A549 (cell line): Measurements from ENCODE around the gene SMIM21. TPM values are rescaled to one million over a fixed set of nuclear protein-coding genes. Genes with fewer than 3 reads are reported as not detected.

Source experiments
- ATAC-seq, 2 experiments: fragments of 200-7000 bp in 1 of 2; fragments of >200 bp in 1 of 2; cut with Nextera tagmentation in 1 of 2; cut with Tn5 transposase in 1 of 2; 3 replicates each; pipeline versions ENCODE4 v1.8.0 to v1.9.1; 2018 to 2020; ENCODE audit warnings: mild to moderate bottlenecking in 1 of 2, moderate library complexity in 1 of 2
- CTCF ChIA-PET: fragments of 300-600 bp; sonication (Branson Sonifier 250); formaldehyde crosslinking; extraction: SDS; loops from one replicate; lab custom pipeline; 2021; ENCODE audit warnings: antibody characterized with exemption, inconsistent platforms; lab: Yijun Ruan, JAX
- POLR2A ChIA-PET: fragments of 350-600 bp; formaldehyde crosslinking; extraction: SDS; loops from one replicate; lab custom pipeline; 2021; ENCODE audit warnings: antibody characterized with exemption, inconsistent platforms; lab: Yijun Ruan, JAX
- DNase-seq, 2 experiments: peaks; one replicate each; pipeline versions ENCODE4 v3.0.0 to v3.0.0-alpha.2; 2011 to 2016; ENCODE audit warnings: low read depth in 1 of 2, low spot score in 1 of 2
- FAIRE-seq: peaks from 2 replicates; lab custom pipeline; 2011; peaks lifted over from hg19 to GRCh38; lab: Jason Lieb, UNC
- H3K27ac ChIP-seq, 2 experiments: fragments of >200 bp; sonication (Bioruptor Twin); formaldehyde crosslinking; 3 replicates each; pipeline ENCODE4 v1.5.1; 2016 to 2017
- H3K4me1 ChIP-seq: fragments of >200 bp; sonication (Bioruptor Twin); formaldehyde crosslinking; 3 replicates; pipeline ENCODE4 v1.6.1; 2016
- H3K4me2 ChIP-seq: fragments of >200 bp; sonication (Bioruptor Twin); formaldehyde crosslinking; 3 replicates; pipeline ENCODE4 v1.6.1; 2016
- H3K4me3 ChIP-seq: fragments of >200 bp; sonication (Bioruptor Twin); formaldehyde crosslinking; 3 replicates; pipeline ENCODE4 v1.5.1; 2016
- H3K9me3 ChIP-seq: fragments of >200 bp; sonication (Bioruptor Twin); formaldehyde crosslinking; 3 replicates; pipeline ENCODE4 v1.6.1; 2016
- EHF ChIP-seq: fragments of 250-450 bp; sonication (Bioruptor Pico); IDR thresholded peaks from 2 replicates; pipeline ENCODE4 v1.5.0; 2020; ENCODE audit warnings: mild to moderate bottlenecking
- FOSB ChIP-seq: fragments of 250-450 bp; sonication (Bioruptor Pico); IDR thresholded peaks from 2 replicates; pipeline ENCODE4 v1.5.0; 2020; ENCODE audit warnings: mild to moderate bottlenecking, moderate library complexity
- HOXA7 ChIP-seq: fragments of 250-450 bp; sonication (Bioruptor Pico); IDR thresholded peaks from 2 replicates; pipeline ENCODE4 v1.5.0; 2020; ENCODE audit warnings: mild to moderate bottlenecking, moderate library complexity
- JUN ChIP-seq, 2 experiments: fragments of >200 bp; sonication (Bioruptor Twin); formaldehyde crosslinking; IDR thresholded peaks; 2 replicates in 1 of 2; 3 replicates in 1 of 2; pipeline ENCODE4 v1.6.1; 2016 to 2017
- JUNB ChIP-seq: fragments of >200 bp; sonication (Bioruptor Twin); formaldehyde crosslinking; IDR thresholded peaks from 2 replicates; pipeline ENCODE4 v1.6.1; 2016
- KDM5A ChIP-seq: fragments of 200-600 bp; sonication (generic); IDR thresholded peaks from 2 replicates; pipeline ENCODE4 v1.6.1; 2016; ENCODE audit warnings: antibody characterized with exemption, mild to moderate bottlenecking
- MAFK ChIP-seq: fragments of 450-650 bp; IDR thresholded peaks from 2 replicates; pipeline ENCODE4 v1.6.1; 2014; ENCODE audit not compliant: partially characterized antibody
- NFE2L2 ChIP-seq: fragments of 150-350 bp; conservative IDR thresholded peaks from 2 replicates; pipeline ENCODE4 v1.6.1; 2014; ENCODE audit warnings: low read length
- POLR2A ChIP-seq: IDR thresholded peaks from 2 replicates; pipeline ENCODE4 v1.6.1; 2012; ENCODE audit warnings: mild to moderate bottlenecking, low read length
- POLR2AphosphoS2 ChIP-seq: conservative IDR thresholded peaks from 2 replicates; pipeline ENCODE4 v1.6.1; 2012; ENCODE audit warnings: low read length, improper control_type of control experiment, inconsistent platforms
- RARB ChIP-seq: fragments of 250-450 bp; sonication (Bioruptor Pico); IDR thresholded peaks from 2 replicates; pipeline ENCODE4 v1.8.0; 2021; ENCODE audit warnings: mild to moderate bottlenecking, moderate library complexity
- RCOR1 ChIP-seq: fragments of 150-350 bp; IDR thresholded peaks from 2 replicates; pipeline ENCODE4 v1.6.1; 2014; ENCODE audit warnings: antibody characterized with exemption, low read length, low read depth
- TP53 ChIP-seq: fragments of 250-450 bp; sonication (Bioruptor Pico); IDR thresholded peaks from 2 replicates; pipeline ENCODE4 v1.5.0; 2021; ENCODE audit warnings: mild to moderate bottlenecking, moderate library complexity
- WGBS: methylation state at CpG from one replicate; pipeline ENCODE4 v1.1.6; 2017; ENCODE audit errors: missing lambda C conversion rate; 5-methylcytosine and 5-hydroxymethylcytosine counted together
- polyA minus RNA-seq: library from RNA; depleted of rRNA, polyadenylated mRNA; stranded (reverse); fragments of >200 nt; gene quantifications from 2 replicates; pipeline ENCODE4 v1.2.3, GENCODE V29; 2011; rRNA and poly(A)+ RNA removed
- polyA plus RNA-seq, 4 experiments: library from polyadenylated mRNA; depleted of rRNA in 3 of 4; stranded (reverse); fragments of >200 nt; fragmentation: RNase III in 1 of 4; extraction: RNeasy Plus Mini Kit Qiagen cat#74134 plus additional on column Dnase treatment in 1 of 4; gene quantifications; 2 replicates in 3 of 4; 3 replicates in 1 of 4; pipeline ENCODE4 v1.2.3, GENCODE V29; 2011 to 2017
- TF ChIP-seq, protein P1 (sequence below): fragments of 250-450 bp; sonication (Bioruptor Pico); IDR thresholded peaks from 2 replicates; pipeline ENCODE4 v1.5.0; 2021; ENCODE audit warnings: mild to moderate bottlenecking, moderate library complexity, borderline replicate concordance
- TF ChIP-seq, protein P2 (sequence below): fragments of 450-650 bp; IDR thresholded peaks from 2 replicates; pipeline ENCODE4 v1.6.1; 2014; ENCODE audit warnings: antibody characterized with exemption
- TF ChIP-seq, protein P3 (sequence below): fragments of 200-600 bp; sonication (generic); IDR thresholded peaks from 2 replicates; pipeline ENCODE4 v1.6.1; 2016; ENCODE audit warnings: antibody characterized with exemption, mild to moderate bottlenecking, moderate library complexity
- TF ChIP-seq, protein P4 (sequence below): fragments of >200 bp; sonication (Bioruptor Twin); formaldehyde crosslinking; IDR thresholded peaks from 2 replicates; pipeline ENCODE4 v1.6.1; 2016
- TF ChIP-seq, protein P5 (sequence below): fragments of 150-350 bp; IDR thresholded peaks from 2 replicates; pipeline ENCODE4 v1.6.1; 2014; ENCODE audit warnings: low read depth, mild to moderate bottlenecking, low read length
- TF ChIP-seq, protein P6 (sequence below): fragments of >200 bp; sonication (Bioruptor Twin); formaldehyde crosslinking; IDR thresholded peaks from 3 replicates; pipeline ENCODE4 v1.5.1; 2016

The SMIM21 gene
- polyA plus RNA-seq (2011; rRNA removed) = not detected in 2 replicates
- polyA plus RNA-seq (2012; cell fraction: cytosol; rRNA removed) = not detected in 2 replicates
- polyA plus RNA-seq (2012; cell fraction: nucleus; rRNA removed) = not detected in 2 replicates
- not detected in 3 replicates for polyA plus RNA-seq (2017; fragmentation: RNase III; extraction: RNeasy Plus Mini Kit Qiagen cat#74134 plus additional on column Dnase treatment)
- not detected in 2 replicates for polyA minus RNA-seq

DNA sequence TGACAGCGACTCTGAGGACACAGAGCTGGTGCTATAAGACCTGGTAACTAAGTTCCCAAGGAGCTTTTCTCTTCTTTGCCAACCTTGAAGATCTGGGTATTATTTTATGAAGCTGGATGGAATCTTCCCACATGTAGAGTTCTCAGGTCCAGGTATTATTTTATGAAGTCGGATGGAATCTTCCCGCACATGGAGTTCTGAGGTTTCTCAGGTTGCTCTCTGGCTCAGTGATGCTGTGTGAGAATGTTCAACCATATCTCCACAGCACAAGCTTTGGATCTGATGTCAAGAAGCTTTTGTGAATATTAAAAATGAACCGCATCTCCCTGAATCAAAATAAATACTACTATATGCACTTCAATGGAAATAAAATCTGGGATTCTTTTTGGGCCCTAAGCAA is at the start of gene SMIM21:
Gene SMIM21, minus strand, starts transcription at position 101 of the 400 bp plus-strand sequence. CDS start 140 bp downstream, outside the sequence.
- no peak for ATAC-seq
- Histone ChIP-seq H3K4me3 (no peak within 1 kb of the TSS), H3K27ac (no peak within 1 kb of the TSS), H3K9me3 (no peaks in the 10 kb centered on the region), H3K4me2 (no peak within 1 kb of the TSS), H3K4me1 (no peaks in the 10 kb centered on the region)
- POLR2A ChIA-PET = no interaction called here
- 83% methylated on average over 3 of the region's 4 CpGs for WGBS
- CTCF ChIA-PET = no interaction called here
- FAIRE-seq = no peak
- TF ChIP-seq RCOR1 (no peak), HOXA7 (CRISPR knock-in tag) (no peak), POLR2AphosphoS2 (no peak), KDM5A (no peak), RARB (no peak), POLR2A (no peak), EHF (CRISPR knock-in tag) (no peak)
- TF ChIP-seq, protein P1, sequence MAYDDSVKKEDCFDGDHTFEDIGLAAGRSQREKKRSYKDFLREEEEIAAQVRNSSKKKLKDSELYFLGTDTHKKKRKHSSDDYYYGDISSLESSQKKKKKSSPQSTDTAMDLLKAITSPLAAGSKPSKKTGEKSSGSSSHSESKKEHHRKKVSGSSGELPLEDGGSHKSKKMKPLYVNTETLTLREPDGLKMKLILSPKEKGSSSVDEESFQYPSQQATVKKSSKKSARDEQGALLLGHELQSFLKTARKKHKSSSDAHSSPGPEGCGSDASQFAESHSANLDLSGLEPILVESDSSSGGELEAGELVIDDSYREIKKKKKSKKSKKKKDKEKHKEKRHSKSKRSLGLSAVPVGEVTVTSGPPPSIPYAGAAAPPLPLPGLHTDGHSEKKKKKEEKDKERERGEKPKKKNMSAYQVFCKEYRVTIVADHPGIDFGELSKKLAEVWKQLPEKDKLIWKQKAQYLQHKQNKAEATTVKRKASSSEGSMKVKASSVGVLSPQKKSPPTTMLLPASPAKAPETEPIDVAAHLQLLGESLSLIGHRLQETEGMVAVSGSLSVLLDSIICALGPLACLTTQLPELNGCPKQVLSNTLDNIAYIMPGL (CRISPR knock-in tag) = no peak
- TF ChIP-seq, protein P2, sequence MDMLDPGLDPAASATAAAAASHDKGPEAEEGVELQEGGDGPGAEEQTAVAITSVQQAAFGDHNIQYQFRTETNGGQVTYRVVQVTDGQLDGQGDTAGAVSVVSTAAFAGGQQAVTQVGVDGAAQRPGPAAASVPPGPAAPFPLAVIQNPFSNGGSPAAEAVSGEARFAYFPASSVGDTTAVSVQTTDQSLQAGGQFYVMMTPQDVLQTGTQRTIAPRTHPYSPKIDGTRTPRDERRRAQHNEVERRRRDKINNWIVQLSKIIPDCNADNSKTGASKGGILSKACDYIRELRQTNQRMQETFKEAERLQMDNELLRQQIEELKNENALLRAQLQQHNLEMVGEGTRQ = no peak
- TF ChIP-seq, protein P3, sequence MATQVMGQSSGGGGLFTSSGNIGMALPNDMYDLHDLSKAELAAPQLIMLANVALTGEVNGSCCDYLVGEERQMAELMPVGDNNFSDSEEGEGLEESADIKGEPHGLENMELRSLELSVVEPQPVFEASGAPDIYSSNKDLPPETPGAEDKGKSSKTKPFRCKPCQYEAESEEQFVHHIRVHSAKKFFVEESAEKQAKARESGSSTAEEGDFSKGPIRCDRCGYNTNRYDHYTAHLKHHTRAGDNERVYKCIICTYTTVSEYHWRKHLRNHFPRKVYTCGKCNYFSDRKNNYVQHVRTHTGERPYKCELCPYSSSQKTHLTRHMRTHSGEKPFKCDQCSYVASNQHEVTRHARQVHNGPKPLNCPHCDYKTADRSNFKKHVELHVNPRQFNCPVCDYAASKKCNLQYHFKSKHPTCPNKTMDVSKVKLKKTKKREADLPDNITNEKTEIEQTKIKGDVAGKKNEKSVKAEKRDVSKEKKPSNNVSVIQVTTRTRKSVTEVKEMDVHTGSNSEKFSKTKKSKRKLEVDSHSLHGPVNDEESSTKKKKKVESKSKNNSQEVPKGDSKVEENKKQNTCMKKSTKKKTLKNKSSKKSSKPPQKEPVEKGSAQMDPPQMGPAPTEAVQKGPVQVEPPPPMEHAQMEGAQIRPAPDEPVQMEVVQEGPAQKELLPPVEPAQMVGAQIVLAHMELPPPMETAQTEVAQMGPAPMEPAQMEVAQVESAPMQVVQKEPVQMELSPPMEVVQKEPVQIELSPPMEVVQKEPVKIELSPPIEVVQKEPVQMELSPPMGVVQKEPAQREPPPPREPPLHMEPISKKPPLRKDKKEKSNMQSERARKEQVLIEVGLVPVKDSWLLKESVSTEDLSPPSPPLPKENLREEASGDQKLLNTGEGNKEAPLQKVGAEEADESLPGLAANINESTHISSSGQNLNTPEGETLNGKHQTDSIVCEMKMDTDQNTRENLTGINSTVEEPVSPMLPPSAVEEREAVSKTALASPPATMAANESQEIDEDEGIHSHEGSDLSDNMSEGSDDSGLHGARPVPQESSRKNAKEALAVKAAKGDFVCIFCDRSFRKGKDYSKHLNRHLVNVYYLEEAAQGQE = no peak
- DNase-seq = no peak

DNA sequence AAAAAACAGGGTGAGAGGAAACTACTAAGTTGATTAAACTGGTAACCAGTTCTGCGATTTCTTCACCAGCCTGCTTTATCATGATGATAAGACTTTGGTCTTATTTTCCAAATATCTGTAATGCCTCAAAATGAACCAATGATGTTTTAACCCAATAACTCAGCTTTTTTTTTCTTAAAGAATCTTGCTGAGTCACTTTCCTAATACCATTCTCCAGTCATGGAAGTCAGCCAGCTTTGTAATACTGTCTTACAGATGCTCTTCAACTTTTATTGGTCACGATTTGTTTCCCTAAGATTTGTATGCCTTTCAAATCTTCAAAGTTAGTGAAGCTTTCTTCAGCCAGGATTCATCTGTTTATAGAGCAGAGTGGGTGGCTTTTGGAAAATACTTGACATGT is 47.7 kb upstream of the SMIM21 start:
- Histone ChIP-seq H3K27ac (peak overlapping the region; percentile 60 to 77), H3K4me1 (peaks cover 11% of the 10 kb centered on the region; the same call in 2 of the 3 replicates), H3K9me3 (peaks cover 9% of the 10 kb centered on the region; the same call in 2 of the 3 replicates), H3K4me3 (no peak overlapping the region), H3K4me2 (0 out of 3 replicates have a peak overlapping the region, but pooled peaks have one; percentile 17)
- CTCF ChIA-PET = no interaction called here
- no peak for FAIRE-seq
- peak in 1 of 2 experiments; percentile 45 for DNase-seq
- no peak for ATAC-seq
- 51% methylated on average over 2 of the region's 2 CpGs for WGBS
- POLR2A ChIA-PET = no interaction called here
- TF ChIP-seq, protein P4, sequence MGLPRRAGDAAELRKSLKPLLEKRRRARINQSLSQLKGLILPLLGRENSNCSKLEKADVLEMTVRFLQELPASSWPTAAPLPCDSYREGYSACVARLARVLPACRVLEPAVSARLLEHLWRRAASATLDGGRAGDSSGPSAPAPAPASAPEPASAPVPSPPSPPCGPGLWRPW = no peak
- TF ChIP-seq NFE2L2 = peak; percentile 59; the same call in 1 of the 2 replicates
- TF ChIP-seq JUNB = peak; percentile 33; the same call in 1 of the 2 replicates
- peak; percentile 85 for TF ChIP-seq MAFK
- TF ChIP-seq, all 56 proteins: peak for 3

DNA sequence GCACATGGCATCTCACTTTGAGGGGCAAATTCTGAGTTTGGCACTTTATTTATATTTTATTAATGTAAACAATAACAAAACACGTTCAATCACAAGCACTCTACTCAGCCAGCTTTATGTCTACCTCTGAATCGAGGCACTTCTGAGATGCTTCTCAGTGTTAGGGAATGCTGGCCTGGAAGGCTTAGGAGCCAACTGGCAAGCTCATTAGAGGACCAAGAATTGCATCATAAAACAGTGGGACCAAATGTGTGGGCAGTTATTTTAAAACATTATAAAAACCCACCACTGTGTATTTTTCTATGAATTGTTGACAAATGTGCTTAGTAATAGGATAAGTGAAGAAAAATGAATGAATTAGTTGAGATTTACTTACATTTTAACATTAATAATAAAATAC is 46.8 kb upstream of the SMIM21 start:
- POLR2A ChIA-PET = no interaction called here
- no peak for DNase-seq
- no peak for FAIRE-seq
- WGBS = 20% methylated on average over 2 of the region's 2 CpGs
- Histone ChIP-seq H3K4me2 (no peak overlapping the region), H3K4me3 (no peak overlapping the region), H3K9me3 (peaks cover 9% of the 10 kb centered on the region; the same call in 2 of the 3 replicates), H3K4me1 (peaks cover 11% of the 10 kb centered on the region; the same call in 2 of the 3 replicates), H3K27ac (peak overlapping the region; percentile 53 to 77; a peak in 3 of 6 replicates)
- no peak for ATAC-seq
- CTCF ChIA-PET = no interaction called here
- TF ChIP-seq TP53 (CRISPR knock-in tag) (no peak), RARB (no peak), JUN (IDR thresholded peaks at IDR 0.05) (no peak), FOSB (CRISPR knock-in tag) (no peak)
- TF ChIP-seq, protein P5, sequence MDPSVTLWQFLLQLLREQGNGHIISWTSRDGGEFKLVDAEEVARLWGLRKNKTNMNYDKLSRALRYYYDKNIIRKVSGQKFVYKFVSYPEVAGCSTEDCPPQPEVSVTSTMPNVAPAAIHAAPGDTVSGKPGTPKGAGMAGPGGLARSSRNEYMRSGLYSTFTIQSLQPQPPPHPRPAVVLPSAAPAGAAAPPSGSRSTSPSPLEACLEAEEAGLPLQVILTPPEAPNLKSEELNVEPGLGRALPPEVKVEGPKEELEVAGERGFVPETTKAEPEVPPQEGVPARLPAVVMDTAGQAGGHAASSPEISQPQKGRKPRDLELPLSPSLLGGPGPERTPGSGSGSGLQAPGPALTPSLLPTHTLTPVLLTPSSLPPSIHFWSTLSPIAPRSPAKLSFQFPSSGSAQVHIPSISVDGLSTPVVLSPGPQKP = no peak
- TF ChIP-seq, protein P6, sequence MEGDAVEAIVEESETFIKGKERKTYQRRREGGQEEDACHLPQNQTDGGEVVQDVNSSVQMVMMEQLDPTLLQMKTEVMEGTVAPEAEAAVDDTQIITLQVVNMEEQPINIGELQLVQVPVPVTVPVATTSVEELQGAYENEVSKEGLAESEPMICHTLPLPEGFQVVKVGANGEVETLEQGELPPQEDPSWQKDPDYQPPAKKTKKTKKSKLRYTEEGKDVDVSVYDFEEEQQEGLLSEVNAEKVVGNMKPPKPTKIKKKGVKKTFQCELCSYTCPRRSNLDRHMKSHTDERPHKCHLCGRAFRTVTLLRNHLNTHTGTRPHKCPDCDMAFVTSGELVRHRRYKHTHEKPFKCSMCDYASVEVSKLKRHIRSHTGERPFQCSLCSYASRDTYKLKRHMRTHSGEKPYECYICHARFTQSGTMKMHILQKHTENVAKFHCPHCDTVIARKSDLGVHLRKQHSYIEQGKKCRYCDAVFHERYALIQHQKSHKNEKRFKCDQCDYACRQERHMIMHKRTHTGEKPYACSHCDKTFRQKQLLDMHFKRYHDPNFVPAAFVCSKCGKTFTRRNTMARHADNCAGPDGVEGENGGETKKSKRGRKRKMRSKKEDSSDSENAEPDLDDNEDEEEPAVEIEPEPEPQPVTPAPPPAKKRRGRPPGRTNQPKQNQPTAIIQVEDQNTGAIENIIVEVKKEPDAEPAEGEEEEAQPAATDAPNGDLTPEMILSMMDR = no peak
- TF ChIP-seq, protein P3 = no peak
